WTC11 (cell line): ENCODE measurements around the gene DYSF.

Experiments used
- CREB1 ChIP-seq: sonication (generic); formaldehyde crosslinking; IDR thresholded peaks from 2 replicates; pipeline ENCODE4 v1.8.0; 2023; ENCODE audit warnings: mild to moderate bottlenecking, missing genetic modification reagents
- ESRRA ChIP-seq: sonication (generic); formaldehyde crosslinking; IDR thresholded peaks from 2 replicates; pipeline ENCODE4 v1.8.1; 2022; ENCODE audit warnings: mild to moderate bottlenecking, missing genetic modification reagents, borderline replicate concordance
- GABPB1 ChIP-seq: sonication (generic); formaldehyde crosslinking; IDR thresholded peaks from 2 replicates; pipeline ENCODE4 v1.8.1; 2023; ENCODE audit warnings: mild to moderate bottlenecking, missing genetic modification reagents
- IRF2 ChIP-seq: sonication (generic); formaldehyde crosslinking; IDR thresholded peaks from 2 replicates; pipeline ENCODE4 v1.8.0; 2022; ENCODE audit warnings: low read depth, missing genetic modification reagents, borderline replicate concordance
- JUN ChIP-seq: sonication (generic); formaldehyde crosslinking; IDR thresholded peaks from 2 replicates; pipeline ENCODE4 v1.8.0; 2023; ENCODE audit warnings: mild to moderate bottlenecking, missing genetic modification reagents
- MAX ChIP-seq: sonication (generic); formaldehyde crosslinking; IDR thresholded peaks from 2 replicates; pipeline ENCODE4 v1.8.0; 2022; ENCODE audit warnings: mild to moderate bottlenecking, missing genetic modification reagents
- SMAD4 ChIP-seq: sonication (generic); formaldehyde crosslinking; IDR thresholded peaks from 2 replicates; pipeline ENCODE4 v1.8.0; 2022; ENCODE audit warnings: mild to moderate bottlenecking, missing genetic modification reagents
- USF2 ChIP-seq: sonication (generic); formaldehyde crosslinking; IDR thresholded peaks from 2 replicates; pipeline ENCODE4 v1.8.1; 2023; ENCODE audit warnings: mild to moderate bottlenecking, missing genetic modification reagents, moderate library complexity
- TF ChIP-seq, protein P1 (sequence below): fragments of 200-600 bp; IDR thresholded peaks from 2 replicates; pipeline ENCODE4 v1.8.0; 2022; ENCODE audit warnings: antibody characterized with exemption
- TF ChIP-seq, protein P2 (sequence below): sonication (generic); formaldehyde crosslinking; IDR thresholded peaks from 2 replicates; pipeline ENCODE4 v1.8.1; 2022; ENCODE audit warnings: mild to moderate bottlenecking, missing genetic modification reagents, moderate library complexity, borderline replicate concordance
- TF ChIP-seq, protein P3 (sequence below): fragments of 250-450 bp; sonication (Bioruptor Pico); IDR thresholded peaks from 2 replicates; pipeline ENCODE4 v1.9.0; 2021; ENCODE audit warnings: mild to moderate bottlenecking

DNA sequence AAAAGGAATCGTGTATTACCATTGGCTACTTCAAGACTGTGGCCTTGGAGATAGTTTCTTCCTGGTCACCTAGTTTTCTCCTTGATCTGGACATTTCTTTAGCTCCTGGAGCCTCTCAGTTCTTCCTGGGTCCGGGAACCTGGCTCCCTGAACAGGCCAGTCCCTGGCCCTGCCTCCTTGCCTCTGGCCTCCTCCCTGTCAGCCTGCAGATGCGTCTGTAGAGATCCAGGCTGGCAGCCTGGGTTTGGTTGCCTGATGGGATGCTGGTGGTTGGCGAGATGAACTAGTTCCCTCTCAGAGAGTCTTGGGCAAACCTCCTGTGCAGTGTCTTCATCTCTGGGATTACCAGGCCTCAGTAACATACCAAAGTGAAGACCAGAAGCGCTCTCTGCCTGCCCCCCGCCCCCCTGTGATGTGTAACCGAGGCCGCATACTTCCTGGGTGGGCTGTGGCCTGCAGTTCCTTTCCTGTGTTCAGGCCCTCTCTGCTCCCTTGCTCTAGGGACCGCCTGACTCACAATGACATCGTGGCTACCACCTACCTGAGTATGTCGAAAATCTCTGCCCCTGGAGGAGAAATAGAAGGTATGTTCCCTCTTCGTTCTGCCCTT is 85.4 kb downstream of the DYSF start:
- TF ChIP-seq, protein P1, sequence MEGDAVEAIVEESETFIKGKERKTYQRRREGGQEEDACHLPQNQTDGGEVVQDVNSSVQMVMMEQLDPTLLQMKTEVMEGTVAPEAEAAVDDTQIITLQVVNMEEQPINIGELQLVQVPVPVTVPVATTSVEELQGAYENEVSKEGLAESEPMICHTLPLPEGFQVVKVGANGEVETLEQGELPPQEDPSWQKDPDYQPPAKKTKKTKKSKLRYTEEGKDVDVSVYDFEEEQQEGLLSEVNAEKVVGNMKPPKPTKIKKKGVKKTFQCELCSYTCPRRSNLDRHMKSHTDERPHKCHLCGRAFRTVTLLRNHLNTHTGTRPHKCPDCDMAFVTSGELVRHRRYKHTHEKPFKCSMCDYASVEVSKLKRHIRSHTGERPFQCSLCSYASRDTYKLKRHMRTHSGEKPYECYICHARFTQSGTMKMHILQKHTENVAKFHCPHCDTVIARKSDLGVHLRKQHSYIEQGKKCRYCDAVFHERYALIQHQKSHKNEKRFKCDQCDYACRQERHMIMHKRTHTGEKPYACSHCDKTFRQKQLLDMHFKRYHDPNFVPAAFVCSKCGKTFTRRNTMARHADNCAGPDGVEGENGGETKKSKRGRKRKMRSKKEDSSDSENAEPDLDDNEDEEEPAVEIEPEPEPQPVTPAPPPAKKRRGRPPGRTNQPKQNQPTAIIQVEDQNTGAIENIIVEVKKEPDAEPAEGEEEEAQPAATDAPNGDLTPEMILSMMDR: no peak
- TF ChIP-seq GABPB1 (CRISPR knock-in tag) (no peak), USF2 (CRISPR knock-in tag) (no peak), MAX (no peak), JUN (CRISPR knock-in tag) (no peak), SMAD4 (CRISPR knock-in tag) (no peak), CREB1 (CRISPR knock-in tag) (no peak), IRF2 (CRISPR knock-in tag) (no peak), ESRRA (CRISPR knock-in tag) (no peak)
- TF ChIP-seq, protein P2, sequence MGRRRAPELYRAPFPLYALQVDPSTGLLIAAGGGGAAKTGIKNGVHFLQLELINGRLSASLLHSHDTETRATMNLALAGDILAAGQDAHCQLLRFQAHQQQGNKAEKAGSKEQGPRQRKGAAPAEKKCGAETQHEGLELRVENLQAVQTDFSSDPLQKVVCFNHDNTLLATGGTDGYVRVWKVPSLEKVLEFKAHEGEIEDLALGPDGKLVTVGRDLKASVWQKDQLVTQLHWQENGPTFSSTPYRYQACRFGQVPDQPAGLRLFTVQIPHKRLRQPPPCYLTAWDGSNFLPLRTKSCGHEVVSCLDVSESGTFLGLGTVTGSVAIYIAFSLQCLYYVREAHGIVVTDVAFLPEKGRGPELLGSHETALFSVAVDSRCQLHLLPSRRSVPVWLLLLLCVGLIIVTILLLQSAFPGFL (CRISPR knock-in tag): no peak
- TF ChIP-seq, protein P3, sequence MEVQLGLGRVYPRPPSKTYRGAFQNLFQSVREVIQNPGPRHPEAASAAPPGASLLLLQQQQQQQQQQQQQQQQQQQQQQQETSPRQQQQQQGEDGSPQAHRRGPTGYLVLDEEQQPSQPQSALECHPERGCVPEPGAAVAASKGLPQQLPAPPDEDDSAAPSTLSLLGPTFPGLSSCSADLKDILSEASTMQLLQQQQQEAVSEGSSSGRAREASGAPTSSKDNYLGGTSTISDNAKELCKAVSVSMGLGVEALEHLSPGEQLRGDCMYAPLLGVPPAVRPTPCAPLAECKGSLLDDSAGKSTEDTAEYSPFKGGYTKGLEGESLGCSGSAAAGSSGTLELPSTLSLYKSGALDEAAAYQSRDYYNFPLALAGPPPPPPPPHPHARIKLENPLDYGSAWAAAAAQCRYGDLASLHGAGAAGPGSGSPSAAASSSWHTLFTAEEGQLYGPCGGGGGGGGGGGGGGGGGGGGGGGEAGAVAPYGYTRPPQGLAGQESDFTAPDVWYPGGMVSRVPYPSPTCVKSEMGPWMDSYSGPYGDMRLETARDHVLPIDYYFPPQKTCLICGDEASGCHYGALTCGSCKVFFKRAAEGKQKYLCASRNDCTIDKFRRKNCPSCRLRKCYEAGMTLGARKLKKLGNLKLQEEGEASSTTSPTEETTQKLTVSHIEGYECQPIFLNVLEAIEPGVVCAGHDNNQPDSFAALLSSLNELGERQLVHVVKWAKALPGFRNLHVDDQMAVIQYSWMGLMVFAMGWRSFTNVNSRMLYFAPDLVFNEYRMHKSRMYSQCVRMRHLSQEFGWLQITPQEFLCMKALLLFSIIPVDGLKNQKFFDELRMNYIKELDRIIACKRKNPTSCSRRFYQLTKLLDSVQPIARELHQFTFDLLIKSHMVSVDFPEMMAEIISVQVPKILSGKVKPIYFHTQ (CRISPR knock-in tag): no peak
